ENCODE results near the gene PRPF6. TPM values are rescaled to one million over a fixed set of nuclear protein-coding genes. Genes with fewer than 3 reads are reported as not detected.
A peak's percentile ranks its signal among the peaks of the same experiment; 100 is the strongest.
"Not testable (repeated sequence)": the region's sequence is repeated elsewhere in the genome, so short reads cannot be mapped to it uniquely, and the experiment has no call there.

The PRPF6 gene
- total and polyA plus RNA-seq, 5 donors = 29.6 to 44.7 (median 43.1) TPM

GRCh38 chr20:64006902-64007301 is 26.0 kb downstream of the PRPF6 start:
- no peaks in the 10 kb centered on the region for H3K9me3 ChIP-seq (ENCODE audit: control insufficient read depth, low read length)
- H3K27me3 ChIP-seq (ENCODE audit: control insufficient read depth, insufficient read depth) = no peaks in the 10 kb centered on the region
- H3K4me3 ChIP-seq (ENCODE audit: low read length) = no peak overlapping the region
- no peak for ATAC-seq
- H3K4me1 ChIP-seq (ENCODE audit: control insufficient read depth, insufficient read depth, low read length) = no peaks in the 10 kb centered on the region
- 94% methylated on average over 3 of the region's 3 CpGs for WGBS
- peak in 1 of 3 donors; percentile 17 for DNase-seq
- no peak overlapping the region for H3K27ac ChIP-seq (ENCODE audit: low read length)
- intact Hi-C loops (cut with DNase I) = no loop called here

- Histone ChIP-seq H3K27ac (ENCODE audit: low read length) (no peak overlapping the region), H3K27me3 (ENCODE audit: control insufficient read depth, insufficient read depth) (no peaks in the 10 kb centered on the region), H3K9me3 (ENCODE audit: control insufficient read depth, low read length) (no peaks in the 10 kb centered on the region), H3K4me3 (ENCODE audit: low read length) (no peak overlapping the region), H3K4me1 (ENCODE audit: control insufficient read depth, insufficient read depth, low read length) (no peaks in the 10 kb centered on the region)
- ATAC-seq (no peak), DNase-seq (no peak)
- WGBS = 88% methylated on average over 13 of the region's 13 CpGs
- intact Hi-C loops (cut with DNase I) = loop anchor here in 1 of 4 donors (1.0 kb wide), 1 partner anchor 14 kb away; no protein-coding TSS in a partner anchor
These were observed 29.0 kb downstream of the PRPF6 start for GRCh38 chr20:64009811-64010387.

- ATAC-seq = no peak
These were observed 29.8 kb downstream of the PRPF6 start for GRCh38 chr20:64010711-64011237.

GRCh38 chr20:64011366-64011779 is 30.4 kb downstream of the PRPF6 start:
- Histone ChIP-seq H3K27ac (ENCODE audit: low read length) (no peak overlapping the region), H3K4me3 (ENCODE audit: low read length) (no peak overlapping the region), H3K9me3 (ENCODE audit: control insufficient read depth, low read length) (no peaks in the 10 kb centered on the region), H3K4me1 (ENCODE audit: control insufficient read depth, insufficient read depth, low read length) (no peaks in the 10 kb centered on the region), H3K27me3 (ENCODE audit: control insufficient read depth, insufficient read depth) (no peaks in the 10 kb centered on the region)
- intact Hi-C loops (cut with DNase I) = no loop called here
- ATAC-seq = no peak
- WGBS = 96% methylated on average over 16 of the region's 16 CpGs
- no peak for DNase-seq

More at GRCh38 chr20:64010711-64011237, 29.8 kb downstream of the PRPF6 start:
- no peak overlapping the region for H3K4me3 ChIP-seq (ENCODE audit: low read length)
- intact Hi-C loops (cut with DNase I) = loop anchor here in 1 of 4 donors (1.0 kb wide), 1 partner anchor 14 kb away; no protein-coding TSS in a partner anchor
- H3K27me3 ChIP-seq (ENCODE audit: control insufficient read depth, insufficient read depth) = no peaks in the 10 kb centered on the region
- H3K9me3 ChIP-seq (ENCODE audit: control insufficient read depth, low read length) = no peaks in the 10 kb centered on the region
- DNase-seq = no peak
- WGBS = 93% methylated on average over 8 of the region's 8 CpGs
- no peaks in the 10 kb centered on the region for H3K4me1 ChIP-seq (ENCODE audit: control insufficient read depth, insufficient read depth, low read length)
- no peak overlapping the region for H3K27ac ChIP-seq (ENCODE audit: low read length)

- ATAC-seq; H3K4me3 ChIP-seq (ENCODE audit: low read length); H3K4me1 ChIP-seq (ENCODE audit: control insufficient read depth, insufficient read depth, low read length); H3K27ac ChIP-seq (ENCODE audit: low read length); intact Hi-C loops (cut with DNase I); H3K9me3 ChIP-seq (ENCODE audit: control insufficient read depth, low read length); H3K27me3 ChIP-seq (ENCODE audit: control insufficient read depth, insufficient read depth); DNase-seq: not testable (repeated sequence)
- WGBS = 92% methylated on average over 11 of the region's 20 CpGs
These were observed 31.6 kb downstream of the PRPF6 start for GRCh38 chr20:64012385-64013154.

- no peaks in the 10 kb centered on the region for H3K27me3 ChIP-seq (ENCODE audit: control insufficient read depth, insufficient read depth)
- no peak overlapping the region for H3K4me3 ChIP-seq (ENCODE audit: low read length)
- 78% methylated on average over 2 of the region's 2 CpGs for WGBS
These were observed 34.7 kb downstream of the PRPF6 start for GRCh38 chr20:64015635-64016034.

GRCh38 chr20:64021124-64021975 is 40.4 kb downstream of the PRPF6 start:
- DNase-seq = no peak

More at GRCh38 chr20:64015635-64016034, 34.7 kb downstream of the PRPF6 start:
- ATAC-seq = no peak
- no peak for DNase-seq
- intact Hi-C loops (cut with DNase I) = no loop called here
- Histone ChIP-seq H3K27ac (ENCODE audit: low read length) (no peak overlapping the region), H3K9me3 (ENCODE audit: control insufficient read depth, low read length) (no peaks in the 10 kb centered on the region), H3K4me1 (ENCODE audit: control insufficient read depth, insufficient read depth, low read length) (no peaks in the 10 kb centered on the region)

GRCh38 chr20:64022671-64023360 is 41.9 kb downstream of the PRPF6 start:
- H3K27me3 ChIP-seq (ENCODE audit: control insufficient read depth, insufficient read depth) = no peaks in the 10 kb centered on the region
- DNase-seq (no peak), ATAC-seq (no peak)
- WGBS = 95% methylated on average over 17 of the region's 17 CpGs
- no peaks in the 10 kb centered on the region for H3K9me3 ChIP-seq (ENCODE audit: control insufficient read depth, low read length)
- no peak overlapping the region for H3K4me3 ChIP-seq (ENCODE audit: low read length)
- H3K4me1 ChIP-seq (ENCODE audit: control insufficient read depth, insufficient read depth, low read length) = no peaks in the 10 kb centered on the region
- intact Hi-C loops (cut with DNase I) = no loop called here
- no peak overlapping the region for H3K27ac ChIP-seq (ENCODE audit: low read length)

More at GRCh38 chr20:64021124-64021975, 40.4 kb downstream of the PRPF6 start:
- Histone ChIP-seq H3K4me1 (ENCODE audit: control insufficient read depth, insufficient read depth, low read length) (no peaks in the 10 kb centered on the region), H3K27ac (ENCODE audit: low read length) (no peak overlapping the region), H3K9me3 (ENCODE audit: control insufficient read depth, low read length) (no peaks in the 10 kb centered on the region), H3K4me3 (ENCODE audit: low read length) (no peak overlapping the region), H3K27me3 (ENCODE audit: control insufficient read depth, insufficient read depth) (no peaks in the 10 kb centered on the region)
- intact Hi-C loops (cut with DNase I) = no loop called here
- 94% methylated on average over 36 of the region's 36 CpGs for WGBS
- ATAC-seq = no peak

GRCh38 chr20:64023361-64024140 is 42.6 kb downstream of the PRPF6 start:
- ATAC-seq = no peak
- H3K9me3 ChIP-seq (ENCODE audit: control insufficient read depth, low read length) = no peaks in the 10 kb centered on the region
- H3K27ac ChIP-seq (ENCODE audit: low read length) = no peak overlapping the region
- no peaks in the 10 kb centered on the region for H3K27me3 ChIP-seq (ENCODE audit: control insufficient read depth, insufficient read depth)
- intact Hi-C loops (cut with DNase I) = loop anchor here in 1 of 4 donors (1.0 kb wide), 1 partner anchor 13 kb away; no protein-coding TSS in a partner anchor
- peak in 1 of 3 donors; percentile 3 for DNase-seq
- H3K4me1 ChIP-seq (ENCODE audit: control insufficient read depth, insufficient read depth, low read length) = no peaks in the 10 kb centered on the region
- WGBS = 89% methylated on average over 15 of the region's 15 CpGs
- H3K4me3 ChIP-seq (ENCODE audit: low read length) = no peak overlapping the region

All from right cardiac atrium (tissue), 5 donors.